ENCODE measurements around the gene LPIN1. TPM values are rescaled to one million over a fixed set of nuclear protein-coding genes. Genes with fewer than 3 reads are reported as not detected.

LPIN1 gene
- total RNA-seq, 1 experiment from 2014 or later: 43.1 TPM

DNA sequence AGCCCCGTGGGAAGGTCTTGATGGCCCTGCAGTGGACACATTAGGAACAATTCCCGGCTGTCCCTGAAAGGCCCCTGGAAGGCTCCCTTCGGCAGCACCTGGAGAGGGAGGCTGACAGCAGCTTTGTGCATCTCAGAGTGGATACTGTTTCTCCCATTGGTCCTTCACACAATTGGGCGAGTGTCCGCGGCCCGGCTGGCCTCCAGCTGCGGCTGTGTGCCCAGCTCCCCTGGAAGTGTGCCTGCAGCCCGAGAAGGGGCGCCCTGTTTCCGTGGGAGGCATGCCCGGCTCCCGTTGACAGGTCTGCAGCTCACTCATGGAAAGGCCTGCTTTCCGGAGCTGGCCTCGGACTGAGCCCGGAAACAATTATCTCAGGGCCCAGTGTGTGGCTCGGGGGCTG, 103.7 kb downstream of the LPIN1 start:
- CTCF ChIA-PET: no interaction called here
- H2AFZ ChIP-seq: no peak overlapping the region

DNA sequence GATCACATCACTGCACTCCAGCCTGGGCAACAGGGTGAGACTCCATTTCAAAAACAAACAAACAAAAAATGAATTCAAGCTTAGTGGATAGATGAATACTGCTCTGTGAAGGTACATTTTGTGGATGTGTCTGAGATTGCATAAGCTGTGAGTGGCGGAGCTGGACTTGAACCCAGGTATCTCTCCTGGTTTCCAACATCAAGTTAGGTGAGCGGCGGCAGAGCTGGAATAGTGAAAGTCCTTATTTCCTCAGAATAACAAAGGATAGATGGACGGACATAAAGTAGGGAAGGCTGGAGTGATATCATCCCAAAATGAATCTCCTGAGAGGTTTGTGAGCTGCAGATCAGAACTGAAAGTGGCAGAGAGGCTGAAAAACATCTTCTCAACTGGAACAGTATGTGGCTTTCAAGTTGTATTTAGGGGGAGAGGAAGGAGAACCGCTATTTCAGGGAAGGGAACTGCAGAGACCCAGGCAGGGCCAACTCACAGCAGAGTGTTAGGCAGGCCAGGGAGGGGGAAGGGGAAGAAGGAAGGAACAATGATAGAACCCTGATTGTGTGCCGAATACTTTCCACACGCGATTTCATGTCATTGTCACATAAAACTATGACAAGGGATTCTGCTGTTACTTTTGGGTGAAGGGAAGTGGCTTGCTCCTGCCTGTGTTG, 106.2 kb downstream of the LPIN1 start:
- no TSS peak for BruUV-seq (replicated peaks)

More for the DNA sequence above, 103.7 kb downstream of the LPIN1 start:
- H3F3A ChIP-seq (ENCODE audit: insufficient read depth, low read depth): no peaks in the 10 kb centered on the region
- no peaks in the 10 kb centered on the region for H3K36me3 ChIP-seq (ENCODE audit: low read depth)
- no peaks in the 10 kb centered on the region for H3K4me1 ChIP-seq (replicated peaks; ENCODE audit: insufficient read depth)
- no peak overlapping the region for H3K4me3 ChIP-seq
- TF ChIP-seq, protein P1, sequence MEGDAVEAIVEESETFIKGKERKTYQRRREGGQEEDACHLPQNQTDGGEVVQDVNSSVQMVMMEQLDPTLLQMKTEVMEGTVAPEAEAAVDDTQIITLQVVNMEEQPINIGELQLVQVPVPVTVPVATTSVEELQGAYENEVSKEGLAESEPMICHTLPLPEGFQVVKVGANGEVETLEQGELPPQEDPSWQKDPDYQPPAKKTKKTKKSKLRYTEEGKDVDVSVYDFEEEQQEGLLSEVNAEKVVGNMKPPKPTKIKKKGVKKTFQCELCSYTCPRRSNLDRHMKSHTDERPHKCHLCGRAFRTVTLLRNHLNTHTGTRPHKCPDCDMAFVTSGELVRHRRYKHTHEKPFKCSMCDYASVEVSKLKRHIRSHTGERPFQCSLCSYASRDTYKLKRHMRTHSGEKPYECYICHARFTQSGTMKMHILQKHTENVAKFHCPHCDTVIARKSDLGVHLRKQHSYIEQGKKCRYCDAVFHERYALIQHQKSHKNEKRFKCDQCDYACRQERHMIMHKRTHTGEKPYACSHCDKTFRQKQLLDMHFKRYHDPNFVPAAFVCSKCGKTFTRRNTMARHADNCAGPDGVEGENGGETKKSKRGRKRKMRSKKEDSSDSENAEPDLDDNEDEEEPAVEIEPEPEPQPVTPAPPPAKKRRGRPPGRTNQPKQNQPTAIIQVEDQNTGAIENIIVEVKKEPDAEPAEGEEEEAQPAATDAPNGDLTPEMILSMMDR (conservative IDR thresholded peaks at IDR 0.05): no peak
- no peak for TF ChIP-seq EZH2 (IDR thresholded peaks at IDR 0.05; ENCODE audit: low read depth)
- H3K79me2 ChIP-seq (ENCODE audit: low read depth): no peaks in the 10 kb centered on the region
- no peak overlapping the region for H3K4me2 ChIP-seq
- DNase-seq: no peak
- BruUV-seq (replicated peaks): no TSS peak
- H3K27me3 ChIP-seq (ENCODE audit: insufficient read depth, low read depth): no peaks in the 10 kb centered on the region
- POLR2A ChIA-PET (ENCODE audit: unreplicated experiment): no interaction called here
- no peak overlapping the region for H3K27ac ChIP-seq
- no peaks in the 10 kb centered on the region for H3K9me3 ChIP-seq (ENCODE audit: insufficient read depth, low read depth)
- H4K20me1 ChIP-seq (ENCODE audit: insufficient read depth): no peaks in the 10 kb centered on the region
- intact Hi-C loops (cut with micrococcal nuclease; ENCODE audit: unreplicated experiment): no loop called here
- no peaks in the 10 kb centered on the region for H3K9me2 ChIP-seq (ENCODE audit: insufficient read depth)

DNA sequence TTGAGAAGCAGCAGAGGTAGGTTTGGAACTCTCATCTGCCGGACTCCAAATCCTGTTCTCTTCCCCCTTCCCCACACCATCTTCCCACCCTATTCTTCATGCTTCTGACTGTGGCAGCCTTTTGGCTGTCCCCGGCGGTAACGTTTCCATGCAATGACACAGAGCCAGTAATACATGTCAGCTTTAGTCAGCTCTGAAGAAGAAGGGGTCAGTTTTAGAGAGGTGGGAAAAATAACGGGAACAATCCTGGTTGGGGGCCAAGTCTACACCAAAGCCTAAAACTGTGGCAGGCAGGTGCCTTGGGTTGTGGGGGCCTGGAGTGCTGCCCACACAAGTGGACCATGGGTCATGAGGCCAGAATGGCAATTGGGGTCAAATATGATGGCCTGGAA, 106.8 kb downstream of the LPIN1 start:
- Histone ChIP-seq H3K27me3 (ENCODE audit: insufficient read depth, low read depth) (no peaks in the 10 kb centered on the region), H2AFZ (no peak overlapping the region), H3F3A (ENCODE audit: insufficient read depth, low read depth) (no peaks in the 10 kb centered on the region), H3K27ac (no peak overlapping the region), H4K20me1 (ENCODE audit: insufficient read depth) (no peaks in the 10 kb centered on the region), H3K9me2 (ENCODE audit: insufficient read depth) (no peaks in the 10 kb centered on the region), H3K4me1 (replicated peaks; ENCODE audit: insufficient read depth) (no peaks in the 10 kb centered on the region), H3K4me2 (no peak overlapping the region), H3K36me3 (ENCODE audit: low read depth) (no peaks in the 10 kb centered on the region), H3K4me3 (no peak overlapping the region), H3K9me3 (ENCODE audit: insufficient read depth, low read depth) (peaks cover 1% of the 10 kb centered on the region), H3K79me2 (ENCODE audit: low read depth) (no peaks in the 10 kb centered on the region)
- CTCF ChIA-PET: no interaction called here
- no peak for TF ChIP-seq EZH2 (IDR thresholded peaks at IDR 0.05; ENCODE audit: low read depth)
- TF ChIP-seq, protein P1 (conservative IDR thresholded peaks at IDR 0.05): no peak
- DNase-seq: no peak
- intact Hi-C loops (cut with micrococcal nuclease; ENCODE audit: unreplicated experiment): no loop called here
- no TSS peak for BruUV-seq (replicated peaks)
- POLR2A ChIA-PET (ENCODE audit: unreplicated experiment): no interaction called here

More for the DNA sequence above, 106.2 kb downstream of the LPIN1 start:
- Histone ChIP-seq H3K9me3 (ENCODE audit: insufficient read depth, low read depth) (no peaks in the 10 kb centered on the region; the same call in 1 of the 2 replicates), H4K20me1 (ENCODE audit: insufficient read depth) (no peaks in the 10 kb centered on the region), H3K27me3 (ENCODE audit: insufficient read depth, low read depth) (no peaks in the 10 kb centered on the region), H3K4me1 (replicated peaks; ENCODE audit: insufficient read depth) (no peaks in the 10 kb centered on the region), H3K4me2 (no peak overlapping the region), H2AFZ (no peak overlapping the region), H3K9me2 (ENCODE audit: insufficient read depth) (no peaks in the 10 kb centered on the region), H3K79me2 (ENCODE audit: low read depth) (no peaks in the 10 kb centered on the region), H3K4me3 (no peak overlapping the region), H3F3A (ENCODE audit: insufficient read depth, low read depth) (no peaks in the 10 kb centered on the region), H3K27ac (no peak overlapping the region), H3K36me3 (ENCODE audit: low read depth) (no peaks in the 10 kb centered on the region)
- ChIA-PET CTCF (no interaction called here), POLR2A (ENCODE audit: unreplicated experiment) (no interaction called here)
- no peak for TF ChIP-seq EZH2 (IDR thresholded peaks at IDR 0.05; ENCODE audit: low read depth)
- TF ChIP-seq, protein P1 (conservative IDR thresholded peaks at IDR 0.05): no peak
- DNase-seq: no peak
- intact Hi-C loops (cut with micrococcal nuclease; ENCODE audit: unreplicated experiment): no loop called here

Data from PC-9 (cell line).